Femur (tissue), 1 donor: Measurements from ENCODE around the gene BANF2.
"Not testable (repeated sequence)": the region's sequence is repeated elsewhere in the genome, so short reads cannot be mapped to it uniquely, and the experiment has no call there.

Experiments used
- DNase-seq: peaks from one replicate; pipeline ENCODE4 v3.0.0-alpha.2; 2017

The BANF2 gene

DNA sequence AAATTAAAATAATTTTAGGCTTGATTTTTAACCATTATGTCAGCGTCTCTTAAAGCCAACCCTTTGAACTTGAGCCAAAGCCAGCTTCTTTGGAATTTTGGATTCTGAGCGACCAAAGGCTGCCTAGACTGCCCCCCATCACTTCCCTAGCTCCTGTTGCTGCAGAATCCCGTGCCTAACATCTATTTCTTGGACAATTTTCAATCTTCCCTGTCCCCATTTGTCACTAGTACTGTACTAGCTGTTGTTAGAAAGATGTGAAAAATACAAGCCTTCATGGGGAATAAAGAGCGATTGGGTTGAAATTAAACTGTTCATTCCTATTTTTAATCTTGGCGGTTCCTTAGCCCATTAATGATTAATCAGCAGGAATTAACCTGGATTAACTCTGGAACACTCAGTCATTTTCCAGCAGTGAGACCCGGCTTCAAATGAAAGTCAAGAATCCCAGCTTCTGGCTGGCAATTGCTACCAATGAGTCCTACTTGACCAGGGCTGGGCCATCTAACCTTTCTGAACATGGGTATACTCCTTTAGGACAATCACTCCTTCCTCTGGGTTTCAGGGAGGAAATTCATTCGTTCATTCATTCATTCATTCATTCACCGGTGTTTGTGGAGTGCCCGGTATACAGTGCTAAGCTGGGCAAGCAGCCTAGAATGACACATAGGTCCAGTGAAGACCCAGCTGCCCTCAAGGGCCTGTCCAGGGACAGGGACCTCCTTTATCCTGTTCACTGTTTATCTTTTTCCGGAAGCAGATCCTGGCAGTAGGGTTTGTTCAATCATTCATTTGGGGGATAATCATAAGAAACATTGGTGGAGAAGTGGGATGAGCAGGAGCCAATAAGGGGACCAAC lies 16.3 kb upstream of the BANF2 start:
- DNase-seq = no peak

DNA sequence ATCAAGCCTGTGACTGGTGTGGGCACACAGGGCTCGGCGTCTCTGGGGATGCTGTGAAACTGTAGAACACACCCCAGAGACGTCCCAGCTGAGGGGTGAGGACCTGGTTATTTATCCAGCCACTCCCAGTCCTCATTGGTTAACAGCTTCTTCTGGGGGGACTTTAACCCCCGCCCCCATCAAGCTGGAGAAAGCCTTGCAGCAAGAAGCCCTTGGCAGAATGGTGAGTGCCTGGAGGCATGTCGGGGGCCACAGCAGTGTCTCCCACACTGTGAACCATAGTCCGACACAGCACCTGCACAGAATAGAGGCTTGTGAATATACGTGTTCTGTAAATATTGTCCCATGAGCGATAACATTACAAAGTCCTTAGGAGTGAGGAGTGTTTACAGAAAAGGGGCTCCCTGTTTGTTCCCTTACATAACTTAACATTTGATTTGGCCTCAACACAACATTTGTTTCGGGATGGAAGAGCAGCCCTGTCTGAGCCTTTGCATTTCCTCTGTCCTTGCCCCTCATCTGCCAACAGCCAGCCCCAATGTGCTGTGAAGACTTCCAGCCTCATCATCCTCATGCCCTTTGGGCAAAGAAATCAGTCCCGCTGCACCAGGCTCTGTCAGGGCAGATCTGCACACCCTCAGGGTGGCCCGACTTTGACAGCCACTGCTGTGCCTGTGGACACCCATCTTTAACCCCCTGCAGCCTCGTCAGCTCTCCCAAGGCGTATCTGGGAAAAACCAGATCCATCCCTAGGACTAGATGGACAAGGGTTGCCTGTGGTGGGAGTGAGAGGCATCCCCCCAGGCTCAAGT lies 15.5 kb upstream of the BANF2 start:
- no peak for DNase-seq

DNA sequence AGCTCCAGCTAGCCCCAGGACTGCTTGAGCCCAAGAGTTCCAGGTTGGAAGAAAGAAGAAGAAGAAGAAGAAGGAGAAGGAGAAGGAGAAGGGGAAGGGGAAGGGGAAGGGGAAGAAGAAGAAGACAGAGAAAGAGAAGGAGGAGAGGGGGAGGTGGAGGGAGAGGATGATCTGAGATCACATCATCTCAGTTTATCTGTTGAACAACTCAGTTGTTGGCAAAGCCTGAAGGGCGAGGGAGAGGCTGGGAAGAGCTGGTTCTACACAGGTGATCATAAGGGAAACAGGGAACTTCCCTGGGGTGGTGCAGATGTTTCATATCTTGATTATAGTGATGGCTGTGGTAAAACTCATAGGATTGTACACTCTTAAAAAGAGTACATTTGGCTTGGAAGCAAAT lies 14.6 kb upstream of the BANF2 start:
- DNase-seq = no peak

DNA sequence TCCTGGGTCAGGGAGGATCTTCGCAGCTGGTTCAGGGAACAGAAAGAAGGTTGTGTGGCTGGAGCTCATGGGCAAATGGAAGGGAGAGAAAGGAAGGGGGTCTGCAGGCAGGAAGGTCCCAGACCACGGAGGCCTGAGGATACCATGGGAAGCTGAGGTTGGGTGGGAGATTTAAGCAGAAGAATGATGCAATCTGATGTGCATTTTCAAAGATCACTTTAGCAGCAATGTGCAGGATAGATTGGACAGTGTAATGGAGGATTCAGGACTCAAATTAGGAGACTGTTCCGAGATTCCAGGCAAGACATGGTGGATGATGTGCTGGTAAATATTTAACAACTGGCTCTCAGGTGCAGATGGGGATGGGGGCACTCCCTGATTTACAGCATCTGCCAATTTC lies 12.0 kb upstream of the BANF2 start:
- DNase-seq = no peak

DNA sequence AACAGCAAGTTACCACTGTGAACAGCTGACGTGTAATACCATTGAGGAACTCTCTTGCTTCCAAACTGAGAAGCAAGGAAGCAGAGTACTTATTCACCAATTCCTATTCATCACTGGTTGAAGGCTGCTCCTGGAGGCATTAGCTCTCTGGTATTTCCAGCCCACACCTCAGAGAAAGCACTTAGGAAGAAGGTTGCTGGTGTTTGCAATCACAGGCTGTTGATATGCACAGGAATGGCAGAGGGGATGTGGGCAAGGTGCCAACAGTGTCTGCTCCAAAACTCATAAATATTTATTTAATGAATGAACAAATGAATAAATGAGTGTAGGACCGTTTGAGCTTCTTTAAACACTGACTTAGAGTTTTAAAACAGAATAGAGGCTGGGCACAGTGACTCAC lies 10.8 kb upstream of the BANF2 start:
- DNase-seq = no peak

DNA sequence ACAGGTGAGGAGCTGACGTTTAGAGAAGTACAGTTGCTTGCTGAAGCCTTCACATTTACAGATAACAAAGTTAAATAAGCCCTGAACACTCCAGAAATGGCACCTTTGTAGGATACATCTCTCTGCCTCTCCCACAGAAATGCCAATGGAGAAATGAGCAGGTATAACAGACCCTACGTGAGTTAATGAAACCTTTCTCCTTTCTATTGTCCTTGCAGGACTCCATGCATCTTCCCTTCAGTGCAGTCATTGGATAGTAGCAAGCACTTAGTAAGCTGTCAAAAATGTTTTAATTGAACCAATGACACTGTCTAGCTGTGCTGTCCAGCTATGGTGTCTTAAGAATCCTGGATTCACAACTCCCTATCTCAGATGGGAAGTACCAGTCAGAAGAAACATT lies 9.6 kb upstream of the BANF2 start:
- no peak for DNase-seq

DNA sequence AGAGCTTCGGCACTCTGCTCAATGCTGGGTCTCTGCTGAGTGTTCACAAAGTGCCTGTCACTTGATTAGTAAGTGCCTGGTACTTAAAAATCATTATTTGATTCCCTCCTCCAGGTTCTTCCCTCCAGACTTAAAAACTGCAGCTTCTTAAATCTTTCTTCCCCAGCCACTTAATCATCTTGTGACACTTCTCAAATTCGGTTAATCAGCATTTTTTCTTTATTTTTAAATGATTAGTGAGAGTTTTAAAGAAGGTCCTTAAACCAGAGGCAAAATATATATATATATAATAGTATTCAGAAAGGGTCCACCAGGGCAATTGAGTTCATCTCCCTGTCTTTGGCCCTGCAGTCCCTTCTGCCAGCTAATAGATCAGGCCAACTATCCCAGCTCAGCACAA lies 8.0 kb upstream of the BANF2 start:
- no peak for DNase-seq

DNA sequence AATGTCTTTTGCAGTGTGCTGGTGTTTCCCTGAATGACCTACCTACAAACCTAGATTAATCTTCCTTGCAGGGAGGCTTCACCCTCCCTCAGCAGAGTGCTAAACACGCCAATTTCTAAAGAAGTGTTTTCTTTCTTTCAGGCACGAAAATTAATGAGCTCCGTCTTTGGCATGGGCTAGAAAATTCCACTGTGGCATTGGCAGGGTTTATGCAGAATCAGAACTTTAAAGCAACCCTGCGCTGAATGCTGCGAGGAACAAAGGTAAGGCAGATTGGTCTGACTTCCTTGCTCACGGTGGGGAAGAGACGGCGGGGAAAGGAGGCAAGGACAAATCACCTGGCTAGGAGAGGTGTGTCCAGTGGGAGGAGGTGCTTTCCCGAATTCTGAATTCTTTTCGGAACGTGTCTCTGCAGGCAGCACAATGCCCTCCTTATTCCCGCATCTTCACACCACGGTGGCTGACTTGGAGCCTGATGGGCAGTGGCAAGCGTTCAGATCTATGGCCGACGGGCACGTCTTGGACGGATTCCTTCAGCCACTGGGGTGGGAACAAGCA lies 6.2 kb upstream of the BANF2 start:
- DNase-seq = peak; percentile 52

DNA sequence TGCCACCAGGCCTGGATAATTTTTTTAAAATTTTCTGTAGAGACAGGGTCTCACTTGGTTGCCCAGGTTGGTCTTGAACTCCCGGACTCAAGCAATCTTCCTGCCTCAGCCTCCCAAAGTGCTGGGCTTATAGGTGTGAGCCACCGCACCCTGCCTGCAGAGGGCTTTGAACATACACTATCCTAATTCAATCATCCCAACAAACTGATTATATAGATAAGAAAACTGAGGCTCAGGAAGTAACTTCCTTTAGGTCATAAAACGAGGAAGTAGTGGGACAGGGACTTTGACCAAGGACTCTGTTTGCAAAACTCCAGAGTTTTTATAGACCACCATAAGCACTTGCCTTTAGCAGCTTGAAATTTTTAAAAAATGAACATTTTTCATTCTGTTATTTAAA lies 5.0 kb upstream of the BANF2 start:
- no peak for DNase-seq

DNA sequence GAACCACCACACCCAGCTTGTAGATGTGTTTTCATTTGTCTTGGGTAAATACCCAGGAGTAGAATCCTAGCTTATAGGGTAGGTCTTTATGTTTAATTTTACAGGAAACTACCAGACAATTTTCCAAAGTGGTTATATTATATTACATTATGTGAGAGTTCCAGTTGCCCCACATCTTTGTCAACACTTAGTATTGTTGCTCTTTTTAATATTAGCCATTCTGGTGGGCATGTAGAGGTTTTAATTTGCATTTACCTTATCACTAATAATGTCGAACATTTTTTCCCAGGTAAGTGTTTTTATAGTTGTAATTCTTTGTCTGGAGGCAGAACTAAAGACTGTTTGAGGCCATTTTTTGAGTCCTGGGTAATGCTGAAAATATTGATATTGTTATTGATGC lies 3.5 kb upstream of the BANF2 start:
- DNase-seq = no peak

DNA sequence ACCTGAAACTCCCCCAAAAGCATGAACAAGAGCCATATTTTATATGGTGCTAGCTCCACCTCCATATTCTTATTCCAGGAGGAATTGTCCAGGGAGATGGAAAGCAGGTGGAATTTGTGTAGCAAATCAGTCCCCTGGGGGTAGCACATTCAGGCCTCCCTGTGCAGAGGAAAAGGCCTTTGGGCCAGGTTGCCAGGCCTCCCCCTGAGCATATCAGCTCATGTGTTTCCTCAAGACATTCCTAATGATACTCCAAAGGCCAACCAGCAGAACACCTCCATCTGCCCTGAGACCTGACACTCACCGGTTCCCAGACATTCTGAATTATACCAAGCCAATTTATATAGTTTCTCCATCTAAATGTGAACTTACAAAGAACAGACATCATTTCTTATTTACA lies 2.6 kb upstream of the BANF2 start:
- no peak for DNase-seq

DNA sequence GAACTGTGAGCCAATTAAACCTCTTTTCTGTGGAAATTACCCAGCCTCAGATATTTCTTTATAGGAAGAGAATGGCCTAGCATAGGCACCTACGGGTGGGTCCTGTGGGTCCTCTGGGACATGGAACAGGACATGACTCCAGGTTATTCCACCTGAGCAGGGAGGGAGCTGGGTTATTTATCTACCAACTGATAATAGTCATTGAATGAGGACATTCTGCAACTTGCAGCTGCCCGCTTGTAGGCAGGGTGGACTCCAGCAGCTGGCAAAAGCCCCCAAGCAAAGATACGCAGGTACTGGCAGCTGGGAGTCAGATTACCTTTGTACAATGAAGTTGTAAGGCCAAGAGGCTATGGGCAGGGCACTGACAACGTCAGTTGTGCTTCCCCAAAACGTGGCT lies 1.4 kb upstream of the BANF2 start:
- no peak for DNase-seq

DNA sequence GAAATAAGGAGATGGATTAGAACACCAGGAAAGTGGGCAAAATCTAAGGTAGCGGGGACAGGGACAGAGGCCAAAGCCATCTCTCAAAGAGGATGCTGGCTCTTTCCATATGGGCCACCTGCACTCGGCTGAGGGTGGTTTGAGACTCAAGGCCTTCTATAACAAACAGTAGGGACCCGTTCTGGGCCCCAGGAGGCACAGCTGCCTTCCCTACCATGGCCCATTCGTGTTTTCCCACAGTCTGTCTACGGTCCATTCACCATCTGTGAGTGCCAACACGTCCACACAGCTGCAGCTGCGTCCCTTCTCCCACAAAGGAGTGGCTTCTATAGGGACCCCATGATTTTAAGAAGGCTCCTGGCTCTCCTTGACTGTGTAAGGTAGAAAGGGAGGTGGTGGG lies 871 bp downstream of the BANF2 start:
- DNase-seq = no peak

DNA sequence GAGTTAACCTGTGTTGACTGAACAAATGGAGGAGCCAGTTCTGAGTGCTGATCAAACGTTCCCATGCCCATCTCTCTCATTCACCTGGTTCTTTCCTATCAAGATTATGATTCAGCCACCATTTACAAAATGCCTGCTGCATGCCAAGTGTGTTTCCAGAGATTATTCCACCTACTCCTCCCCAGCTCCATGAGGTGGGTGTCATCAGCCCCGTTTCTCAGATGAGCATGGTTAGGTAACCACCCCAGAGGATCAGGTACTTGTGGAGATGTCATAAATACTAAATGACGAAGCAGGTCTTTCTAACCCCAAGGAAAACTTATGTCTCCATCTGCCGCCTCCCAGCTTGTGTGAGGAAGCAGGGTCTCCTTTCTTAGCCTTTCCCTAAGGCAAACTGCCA lies 2.1 kb downstream of the BANF2 start:
- DNase-seq = no peak

DNA sequence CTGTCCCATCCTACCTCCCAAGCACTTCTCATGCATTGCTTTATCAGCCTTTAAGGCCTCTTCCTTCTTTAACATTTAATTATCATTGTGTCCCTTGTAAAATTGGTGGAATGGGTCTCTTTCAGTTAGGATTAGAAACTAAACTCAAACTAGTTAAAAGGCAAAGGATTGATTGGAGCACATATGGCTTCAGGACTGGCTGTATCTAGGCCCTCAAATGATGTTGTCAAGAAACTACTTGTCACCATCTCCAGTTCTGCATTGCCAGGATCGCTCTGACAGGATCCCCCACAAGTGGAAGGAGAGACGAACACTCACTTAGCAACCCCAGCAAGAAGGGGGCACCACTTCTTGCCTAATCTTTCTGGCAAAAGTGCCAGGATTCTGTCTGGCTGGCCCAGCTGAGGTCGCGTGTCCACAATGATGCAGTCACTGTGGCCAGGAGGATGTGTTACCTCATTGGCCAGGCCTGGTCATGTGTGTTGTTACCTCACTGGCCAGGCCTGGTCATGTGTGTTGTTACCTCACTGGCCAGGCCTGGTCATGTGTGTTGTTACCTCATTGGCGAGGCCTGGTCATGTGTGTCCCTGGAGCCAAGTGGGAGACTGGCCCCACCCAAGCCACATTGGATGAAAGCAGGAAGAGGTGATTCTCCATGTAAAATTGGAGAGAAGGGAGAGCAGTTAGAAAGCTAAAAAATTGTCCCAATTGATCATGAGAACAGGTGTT lies 5.0 kb downstream of the BANF2 start:
- no peak for DNase-seq

DNA sequence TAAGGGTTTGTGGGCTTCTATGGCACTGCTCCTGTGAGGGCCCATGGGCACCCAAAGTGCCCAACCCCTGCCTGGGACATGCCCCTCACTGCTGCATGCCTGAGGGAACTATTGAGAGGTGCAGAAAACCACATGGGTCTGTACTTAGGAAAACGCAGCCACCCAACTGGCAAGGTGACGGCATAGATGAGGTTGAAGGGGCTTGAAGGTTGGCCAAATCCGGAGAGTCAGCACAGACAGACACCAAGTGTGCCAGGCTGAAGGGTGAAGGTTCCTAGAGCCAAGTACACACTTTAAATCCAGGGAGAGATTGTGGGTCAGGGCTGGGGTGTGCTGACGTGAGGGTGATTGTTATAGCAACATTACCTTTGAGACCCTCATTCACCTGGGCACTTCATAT lies 6.2 kb downstream of the BANF2 start:
- no peak for DNase-seq

DNA sequence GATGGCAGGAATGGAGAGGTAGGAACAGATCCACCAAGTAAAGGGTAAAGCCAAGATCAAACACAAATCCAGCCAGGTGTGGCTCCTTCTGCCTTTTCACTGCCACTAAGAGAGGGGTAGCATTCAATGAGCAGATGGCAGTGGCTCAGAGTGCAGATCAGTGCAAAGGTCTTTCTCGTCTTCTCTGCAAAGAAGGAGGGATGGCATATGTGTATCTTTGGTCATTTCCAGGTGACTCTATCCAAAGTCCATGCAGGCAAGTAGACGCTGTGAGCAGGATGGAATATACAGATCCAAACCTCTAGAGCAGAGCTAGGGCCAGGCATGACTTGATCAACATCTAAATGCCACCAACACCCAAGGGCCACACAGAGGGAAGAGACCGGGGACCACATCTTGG lies 6.9 kb downstream of the BANF2 start:
- DNase-seq = no peak

DNA sequence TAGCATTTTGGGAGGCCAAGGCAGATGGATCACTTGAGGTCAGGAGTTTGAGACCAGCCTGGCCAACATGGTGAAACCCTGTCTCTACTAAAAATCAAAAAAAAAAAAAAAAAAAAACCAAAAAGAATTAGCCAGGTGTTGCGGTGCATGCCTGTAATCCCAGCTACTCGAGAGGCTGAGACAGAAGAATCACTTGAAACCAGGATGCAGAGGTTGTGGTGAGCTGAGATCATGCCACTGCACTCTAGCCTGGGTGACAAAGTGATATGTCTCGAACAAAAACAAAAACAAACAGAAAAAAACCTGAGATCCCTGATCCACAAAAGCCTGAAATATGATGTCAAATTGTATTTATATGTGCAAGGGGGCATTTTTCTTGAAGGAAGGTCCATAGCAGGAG lies 8.2 kb downstream of the BANF2 start:
- DNase-seq = not testable (repeated sequence)

DNA sequence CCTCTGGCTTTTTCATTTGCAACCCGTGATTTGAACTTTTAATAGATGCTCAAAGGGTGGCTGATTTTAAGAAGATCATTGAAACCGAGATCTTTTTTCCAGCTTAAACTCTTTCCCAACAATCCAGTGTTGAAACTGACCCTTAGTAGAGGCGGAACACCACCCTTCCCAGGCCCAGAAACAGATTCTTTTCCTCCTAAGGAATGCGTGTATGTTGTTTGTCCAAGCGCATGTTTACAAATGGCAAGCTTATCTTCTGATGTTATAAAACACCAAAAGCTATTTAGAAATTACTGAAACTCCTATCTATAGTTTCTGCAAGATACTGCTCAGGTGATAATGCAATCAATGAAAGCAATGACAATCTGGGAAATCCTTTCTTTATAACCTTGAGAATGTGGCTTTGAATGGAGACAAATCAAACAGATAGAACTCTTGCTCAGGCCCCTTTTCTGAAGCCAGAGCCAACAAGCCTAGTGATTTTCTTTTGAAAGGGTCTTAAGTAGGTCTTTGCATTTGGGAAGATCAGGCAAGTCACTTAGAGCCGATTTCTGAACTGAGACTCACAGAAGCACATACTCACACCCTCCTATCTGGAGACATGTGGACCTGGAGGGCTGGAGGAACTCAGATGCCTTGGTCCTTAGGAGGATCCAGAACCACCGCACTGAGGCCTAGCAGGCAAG lies 9.1 kb downstream of the BANF2 start:
- no peak for DNase-seq

DNA sequence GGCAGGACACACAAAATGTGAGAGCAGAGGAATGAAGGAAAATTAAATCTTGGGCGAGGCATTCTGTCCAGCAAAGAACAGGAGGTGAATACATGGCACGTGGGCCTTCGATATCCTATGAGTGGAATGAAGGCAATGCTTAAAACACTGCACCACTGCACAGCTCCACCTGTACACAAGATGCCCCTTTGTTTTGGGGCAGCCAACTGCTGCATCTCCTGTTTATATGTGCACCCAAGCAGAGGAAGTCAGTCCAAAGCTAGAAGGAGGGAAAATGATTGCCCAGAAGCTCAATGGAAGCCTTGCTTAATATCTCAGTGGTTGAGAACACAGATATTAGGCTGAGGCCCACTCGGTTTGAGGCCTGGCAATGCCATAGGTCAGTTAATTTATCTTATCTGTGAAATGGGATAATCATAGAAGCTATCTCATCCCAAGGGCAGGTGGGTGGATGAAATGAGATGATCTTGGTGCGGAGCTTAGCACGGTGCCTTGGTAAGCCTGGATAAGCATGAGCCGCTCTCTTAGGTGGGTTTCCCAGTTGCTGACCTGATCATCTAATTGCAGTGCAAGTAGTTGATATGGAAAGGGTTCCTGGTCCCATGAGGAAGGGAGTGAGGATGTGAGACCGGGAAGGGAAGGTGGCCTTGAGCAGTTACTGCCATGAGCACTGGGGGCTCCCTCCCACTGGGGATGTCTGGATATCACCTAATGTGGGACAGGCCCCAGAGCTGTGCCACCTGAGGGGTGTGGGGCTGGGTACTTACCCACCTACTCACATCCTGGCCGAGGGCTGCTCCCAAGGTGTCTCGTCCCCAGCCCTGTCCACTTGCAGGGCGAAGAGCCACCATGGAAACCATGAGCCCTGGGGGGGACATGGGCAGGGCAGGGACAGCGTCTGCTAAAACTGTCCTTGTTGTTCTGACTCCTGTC lies 9.9 kb downstream of the BANF2 start:
- DNase-seq = no peak
